HG03439 (cell line): Measurements from ENCODE around the gene PUS1.

Experiments used
- ATAC-seq: cut with Tn5 transposase; IDR thresholded peaks from one replicate; pipeline ENCODE4 v1.9.1; 2021; ENCODE audit warnings: mild to moderate bottlenecking, moderate library complexity; ENCODE audit not compliant: unreplicated experiment

PUS1 gene

GRCh38 chr12:131915823-131916222, 13.3 kb upstream of the PUS1 start:
- ATAC-seq, result no peak

GRCh38 chr12:131916306-131917138, 12.6 kb upstream of the PUS1 start:
- no peak for ATAC-seq

GRCh38 chr12:131917139-131917710, 11.9 kb upstream of the PUS1 start:
- no peak for ATAC-seq

- ATAC-seq, result no peak
Observed at GRCh38 chr12:131917711-131918306, 11.3 kb upstream of the PUS1 start.

- no peak for ATAC-seq
Observed at GRCh38 chr12:131918311-131919050, 10.6 kb upstream of the PUS1 start.

- ATAC-seq, result no peak
Observed at GRCh38 chr12:131919051-131919347, 10.1 kb upstream of the PUS1 start.

- ATAC-seq, result no peak
Observed at GRCh38 chr12:131919366-131920156, 9.5 kb upstream of the PUS1 start.

GRCh38 chr12:131920157-131920508, 8.9 kb upstream of the PUS1 start:
- no peak for ATAC-seq

GRCh38 chr12:131920902-131921840, 7.9 kb upstream of the PUS1 start:
- no peak for ATAC-seq

GRCh38 chr12:131921866-131922769, 7.0 kb upstream of the PUS1 start:
- no peak for ATAC-seq

GRCh38 chr12:131922772-131923171, 6.3 kb upstream of the PUS1 start:
- no peak for ATAC-seq

- ATAC-seq, result peak; percentile 60
Observed at GRCh38 chr12:131923260-131923659, 5.8 kb upstream of the PUS1 start.

GRCh38 chr12:131927110-131928079, 1.7 kb upstream of the PUS1 start:
- no peak for ATAC-seq

- peak; percentile 2 for ATAC-seq
Observed at GRCh38 chr12:131928080-131928710, 881 bp upstream of the PUS1 start.

GRCh38 chr12:131929581-131930456, 743 bp downstream of the PUS1 start:
- peak; percentile 2 for ATAC-seq

- no peak for ATAC-seq
Observed at GRCh38 chr12:131930510-131930909, 1.4 kb downstream of the PUS1 start.
